NCI-H187 (cell line): ENCODE data around the gene LHFPL6.
"Not testable (repeated sequence)": the region's sequence is repeated elsewhere in the genome, so short reads cannot be mapped to it uniquely, and the experiment has no call there.

ENCODE experiments used
- DNase-seq, 2 experiments: peaks; one replicate each; lab custom pipeline; 2025; lab: John Stamatoyannopoulos, UW

The LHFPL6 gene

DNA sequence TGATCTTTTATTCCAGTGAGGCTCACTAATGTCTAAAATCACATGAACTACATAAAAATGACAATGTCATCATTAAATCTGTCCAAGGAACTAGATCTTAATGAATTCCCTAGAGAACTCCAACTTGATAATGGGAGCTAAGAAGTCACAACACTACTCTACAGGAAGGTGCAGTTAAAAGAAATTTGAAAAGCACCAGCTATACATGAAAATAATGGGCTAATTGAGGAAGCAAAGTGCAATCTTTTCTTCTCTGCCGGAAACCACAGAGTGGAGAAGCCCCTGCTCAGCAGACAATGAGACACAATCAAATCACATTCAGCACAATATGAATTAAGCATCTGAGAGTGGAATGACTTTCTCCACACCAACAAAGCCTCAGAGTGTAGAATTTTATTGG is 261.7 kb downstream of the LHFPL6 start:
- no peak for DNase-seq

- DNase-seq: not testable (repeated sequence)
These were observed 264.9 kb downstream of the LHFPL6 start for GRCh38 chr13:39338114-39338513.

- DNase-seq: no peak
These were observed 266.1 kb downstream of the LHFPL6 start for GRCh38 chr13:39336937-39337336.

GRCh38 chr13:39336207-39336606 is 266.8 kb downstream of the LHFPL6 start:
- DNase-seq: no peak

DNA sequence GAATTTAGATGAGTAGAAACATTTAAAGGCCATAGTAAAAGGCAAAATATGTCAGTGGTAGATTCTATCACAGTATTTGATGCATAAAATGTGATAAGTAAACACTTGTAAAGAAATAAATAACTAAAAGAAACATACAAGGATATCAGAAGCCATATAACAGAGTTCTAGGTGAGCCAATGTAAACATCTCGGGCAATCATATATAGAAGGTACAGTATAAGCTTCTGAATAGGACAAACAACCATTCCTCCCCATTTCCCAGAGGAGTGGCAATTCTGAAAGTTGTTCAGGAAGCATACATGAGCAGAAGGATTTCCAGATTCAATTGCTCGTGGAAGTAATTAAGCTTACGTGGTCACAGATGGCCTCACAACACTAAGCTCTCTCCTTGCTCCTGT is 267.3 kb downstream of the LHFPL6 start:
- DNase-seq: no peak

- DNase-seq: no peak
These were observed 272.5 kb downstream of the LHFPL6 start for GRCh38 chr13:39330504-39330903.

DNA sequence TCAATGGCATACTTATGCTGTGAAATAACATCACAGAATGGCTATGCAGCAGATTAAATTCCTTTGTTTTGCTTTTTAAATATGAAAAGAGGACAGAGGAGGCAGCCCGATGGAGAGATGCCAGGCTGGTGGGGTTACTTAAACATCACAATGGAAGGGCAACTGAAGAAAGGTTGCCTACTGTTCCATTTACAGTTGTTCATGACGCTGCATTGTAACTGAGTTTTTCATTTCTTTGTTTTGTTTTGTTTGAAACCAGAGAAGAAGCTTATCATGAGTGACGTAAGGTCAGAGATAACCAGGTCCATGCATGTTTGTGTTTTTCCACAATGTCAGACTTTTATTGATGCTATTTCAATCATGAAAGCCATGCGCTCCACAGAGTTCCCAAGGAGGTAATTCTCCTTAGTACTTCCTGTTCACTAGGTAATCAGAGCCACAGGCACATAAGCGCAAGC is 273.8 kb downstream of the LHFPL6 start:
- no peak for DNase-seq

- no peak for DNase-seq
These were observed 275.9 kb downstream of the LHFPL6 start for GRCh38 chr13:39327172-39327479.

DNA sequence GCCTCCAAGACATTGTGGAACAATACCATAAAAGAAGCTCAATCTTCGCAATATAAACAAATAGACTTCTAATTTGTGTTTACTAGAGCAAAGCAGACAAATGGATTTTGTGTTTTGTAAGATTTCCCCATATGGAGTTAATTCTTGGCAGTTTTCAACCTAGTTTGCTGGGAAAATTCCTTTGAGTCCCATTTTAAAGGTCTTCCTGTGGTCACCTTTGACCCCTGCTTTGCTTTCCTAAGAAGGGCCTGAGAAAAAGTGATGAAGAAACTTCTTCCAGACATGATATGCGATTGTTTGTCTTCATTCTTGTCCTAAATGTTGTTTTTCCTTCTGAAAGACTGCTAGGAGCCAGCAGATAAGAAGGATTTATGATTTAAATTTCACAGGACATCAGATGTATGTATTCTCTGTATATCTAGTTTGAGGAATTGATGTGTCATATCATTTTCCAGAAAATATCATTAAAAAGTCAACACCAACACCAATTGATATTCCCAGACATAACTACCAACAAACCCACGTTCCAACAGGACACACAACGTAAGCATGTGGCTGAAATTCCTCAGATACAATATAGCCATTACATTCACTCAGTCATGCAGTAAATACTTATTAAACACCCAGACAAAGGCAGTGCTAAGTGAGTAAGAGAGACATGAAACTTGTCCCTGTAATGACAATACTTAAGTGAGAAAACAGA is 276.4 kb downstream of the LHFPL6 start:
- no peak for DNase-seq

DNA sequence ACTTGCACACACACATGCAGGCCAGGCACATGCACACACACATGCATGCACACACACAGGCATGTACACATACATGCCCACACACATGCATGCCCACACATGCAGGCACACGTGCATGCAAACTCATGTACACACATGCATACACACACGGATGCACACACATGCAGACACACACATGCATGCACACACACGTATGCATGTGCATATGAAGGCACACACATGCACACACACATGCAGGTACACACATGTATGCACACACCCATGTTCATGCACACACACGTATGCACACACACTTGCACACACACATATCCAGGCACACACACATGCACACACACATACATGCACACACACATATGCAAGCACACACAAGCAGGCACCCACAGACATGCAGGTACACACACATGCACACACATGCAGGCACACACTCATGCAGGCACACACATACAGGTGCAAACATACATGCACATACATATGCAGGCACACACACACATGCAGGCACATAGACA is 278.1 kb downstream of the LHFPL6 start:
- no peak for DNase-seq

DNA sequence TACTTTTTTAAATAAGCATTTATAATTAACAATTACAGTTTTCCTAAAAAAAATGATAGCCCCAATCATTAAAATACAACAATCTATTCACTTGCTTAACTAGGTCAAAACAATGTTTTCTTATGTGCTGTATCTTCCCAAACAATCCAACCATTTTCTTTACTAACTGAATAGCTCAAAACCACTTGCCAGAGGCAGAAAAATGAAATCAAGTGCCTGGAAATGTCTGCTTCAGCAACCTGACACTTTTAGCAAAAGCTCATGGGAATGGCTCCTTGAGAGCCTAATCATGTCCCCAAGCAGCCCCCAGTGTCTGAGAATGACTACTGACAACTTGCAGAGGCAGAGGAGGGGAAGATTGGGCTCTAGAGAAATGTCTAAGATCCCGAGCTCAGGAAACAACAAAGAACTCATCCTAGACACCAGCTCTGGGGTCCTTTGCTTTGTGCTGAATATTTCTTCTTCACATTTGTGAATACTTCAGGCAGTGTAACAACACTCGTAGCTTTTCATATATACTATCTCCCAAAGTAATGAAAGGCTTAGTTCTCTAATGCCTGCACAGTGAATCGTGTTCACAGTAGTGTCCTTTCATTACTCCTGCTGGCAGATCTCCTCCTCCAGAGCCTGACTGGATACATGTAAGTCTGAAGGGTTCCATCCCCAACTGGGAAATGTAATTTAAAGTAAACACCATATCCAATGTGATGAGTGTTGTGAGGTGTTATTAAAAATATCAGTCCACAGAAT is 280.0 kb downstream of the LHFPL6 start:
- no peak for DNase-seq

- no peak for DNase-seq
These were observed 281.4 kb downstream of the LHFPL6 start for GRCh38 chr13:39321574-39321973.

- no peak for DNase-seq
These were observed 284.8 kb downstream of the LHFPL6 start for GRCh38 chr13:39318161-39318560.

- DNase-seq: no peak
These were observed 285.7 kb downstream of the LHFPL6 start for GRCh38 chr13:39317291-39317690.

GRCh38 chr13:39315796-39316195 is 287.2 kb downstream of the LHFPL6 start:
- no peak for DNase-seq

GRCh38 chr13:39313721-39314120 is 289.3 kb downstream of the LHFPL6 start:
- DNase-seq: no peak

DNA sequence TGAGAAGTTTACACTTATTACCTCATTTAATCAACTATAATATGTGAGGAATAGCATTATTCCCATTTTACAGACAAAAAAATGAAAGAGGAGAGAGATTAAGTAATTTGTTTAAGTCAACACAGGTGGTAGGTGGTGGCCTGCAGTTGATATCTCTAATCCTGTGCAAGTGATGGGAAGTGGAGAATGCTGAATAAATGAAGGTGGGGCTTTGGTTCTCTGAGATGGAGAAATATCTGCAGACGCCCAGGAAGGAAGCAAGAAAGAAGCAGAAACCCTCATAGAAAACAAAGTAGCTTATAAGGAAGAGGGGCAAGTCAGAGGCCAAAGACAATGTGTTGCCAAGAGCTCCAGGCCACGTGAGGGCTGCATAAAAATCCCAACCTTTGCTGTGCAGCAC is 290.4 kb downstream of the LHFPL6 start:
- no peak for DNase-seq

DNA sequence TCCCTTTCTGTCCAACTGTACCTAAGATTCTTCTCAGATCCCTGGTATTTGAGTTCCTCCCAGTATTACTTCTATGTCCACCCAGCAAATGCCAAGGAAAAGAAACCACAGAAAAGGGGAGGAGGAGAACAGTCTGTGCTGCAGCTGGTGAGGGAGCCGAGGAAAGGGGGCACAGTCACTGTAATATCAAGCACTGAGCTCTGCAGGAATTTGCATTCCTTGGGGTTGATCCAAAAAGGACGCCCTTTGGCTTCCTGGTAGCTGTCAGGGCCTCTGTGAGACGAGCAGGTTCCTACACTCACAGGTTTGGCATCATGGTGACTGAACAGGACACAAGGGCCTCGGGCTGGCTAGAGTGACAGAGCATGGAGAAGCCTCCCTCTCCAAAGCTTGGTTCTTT is 291.4 kb downstream of the LHFPL6 start:
- DNase-seq: no peak

DNA sequence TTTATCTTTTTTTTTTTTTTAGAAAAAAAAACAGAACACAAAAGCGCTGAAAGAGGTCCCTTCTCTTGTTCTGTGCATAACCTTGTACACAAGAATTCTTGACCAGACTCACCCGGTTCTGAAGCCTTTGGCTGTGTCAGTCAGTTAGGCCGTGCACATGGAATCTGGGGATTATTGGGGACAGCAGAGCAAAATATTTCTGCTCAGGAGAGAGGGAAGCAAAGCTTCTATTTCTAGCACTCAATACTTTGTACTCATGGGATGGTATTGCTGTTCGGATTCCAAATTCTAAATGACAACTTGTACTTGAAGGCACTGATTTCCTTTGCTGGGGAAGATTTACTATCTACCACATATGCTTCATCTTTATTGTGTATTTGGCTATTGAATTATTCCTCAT is 292.0 kb downstream of the LHFPL6 start:
- no peak for DNase-seq

DNA sequence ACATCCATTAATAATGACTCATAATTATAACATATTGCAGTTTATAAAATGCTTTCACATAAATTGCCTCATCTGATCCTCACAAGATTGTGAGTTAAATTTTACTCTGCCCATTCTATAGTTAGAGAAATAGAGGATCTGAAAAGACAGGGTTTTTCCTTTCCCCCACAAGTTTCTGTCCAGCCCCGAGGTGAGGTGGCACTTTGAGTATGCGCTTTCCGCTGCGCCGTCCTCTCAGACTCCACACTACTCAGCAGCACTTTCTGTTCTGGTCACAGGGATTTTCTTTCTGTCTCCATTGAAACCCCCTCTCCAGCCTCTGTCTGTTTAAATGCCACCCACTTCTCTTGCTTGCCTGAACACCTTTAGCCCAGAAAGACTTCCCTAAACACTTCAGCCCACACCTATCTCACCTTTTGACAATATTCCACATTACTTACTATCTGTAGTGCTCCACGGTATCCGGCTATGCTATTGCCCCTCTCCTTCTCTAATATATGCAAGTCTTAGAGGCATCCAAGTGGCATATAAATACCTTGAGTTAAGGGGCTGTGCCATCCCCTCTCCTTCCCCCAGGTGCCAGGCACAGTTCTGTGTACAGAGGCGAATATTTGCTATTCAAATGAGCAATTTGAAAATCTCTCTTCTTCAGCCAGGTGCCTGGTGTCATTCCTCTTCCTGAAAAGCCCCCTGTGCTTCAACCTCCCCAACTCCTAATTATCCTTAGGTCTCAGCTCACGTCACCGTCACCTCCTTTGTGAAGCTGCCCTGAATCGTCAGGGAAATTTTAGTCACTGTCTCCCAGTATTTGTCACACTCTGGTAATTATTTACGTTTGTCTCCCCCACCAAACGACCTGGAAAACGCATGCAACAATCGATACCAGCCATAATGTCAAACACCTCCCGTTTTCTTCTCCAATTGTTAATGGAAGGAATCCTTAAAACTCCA is 296.1 kb downstream of the LHFPL6 start:
- DNase-seq: no peak

GRCh38 chr13:39302820-39303219 is 300.2 kb downstream of the LHFPL6 start:
- no peak for DNase-seq

DNA sequence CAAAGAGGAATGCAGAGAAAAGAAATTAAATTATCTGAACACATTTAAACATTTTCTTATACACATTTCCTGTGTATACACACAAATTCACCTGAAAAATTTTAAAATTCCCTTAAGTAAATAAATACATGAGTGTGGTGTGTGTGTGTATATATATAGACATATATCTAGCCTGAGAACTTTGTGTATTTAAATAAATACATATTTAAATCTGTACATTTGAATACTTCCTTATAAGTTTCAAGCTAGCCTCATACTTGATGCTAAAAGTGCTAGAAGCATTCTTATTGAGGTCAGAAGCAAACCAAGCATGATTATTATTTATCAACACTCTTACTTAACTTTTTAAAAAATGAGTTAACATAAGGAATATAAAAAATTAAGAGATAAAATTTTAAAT is 304.0 kb downstream of the LHFPL6 start:
- no peak for DNase-seq
